GM23338 (cell line): ENCODE data around the gene COX14. TPM values are rescaled to one million over a fixed set of nuclear protein-coding genes. Genes with fewer than 3 reads are reported as not detected.

ENCODE experiments used
- CREB1 ChIP-seq: fragments of 250-450 bp; sonication (Bioruptor Pico); IDR thresholded peaks from 2 replicates; pipeline ENCODE4 v1.5.0; 2020; ENCODE audit warnings: low read depth, mild to moderate bottlenecking, moderate library complexity
- CTCF ChIP-seq, 2 experiments: fragments of 200-600 bp in 1 of 2; sonication (generic) in 1 of 2; conservative IDR thresholded peaks; 2 replicates each; pipeline versions ENCODE4 v1.5.1 to v1.6.1; 2016 to 2017; ENCODE audit warnings: antibody characterized with exemption in 2 of 2, low read depth in 2 of 2, mild to moderate bottlenecking in 2 of 2, moderate library complexity in 1 of 2
- ETS1 ChIP-seq: IDR thresholded peaks from 2 replicates; pipeline ENCODE4 v1.6.1; 2016; ENCODE audit warnings: antibody characterized with exemption
- EZH2 ChIP-seq: fragments of 200-600 bp; sonication (generic); IDR thresholded peaks from one replicate; pipeline ENCODE4 v1.8.0; 2017; ENCODE audit warnings: antibody characterized with exemption, mild to moderate bottlenecking, low read depth; ENCODE audit not compliant: unreplicated experiment
- EZH2phosphoT487 ChIP-seq: fragments of 200-600 bp; sonication (generic); IDR thresholded peaks from one replicate; pipeline ENCODE4 v1.8.1; 2018; ENCODE audit warnings: antibody characterized with exemption; ENCODE audit not compliant: unreplicated experiment
- JUNB ChIP-seq: IDR thresholded peaks from one replicate; pipeline ENCODE4 v1.6.1; 2016; ENCODE audit warnings: antibody characterized with exemption; ENCODE audit not compliant: unreplicated experiment
- NANOG ChIP-seq: IDR thresholded peaks from 2 replicates; pipeline ENCODE4 v1.6.1; 2016; ENCODE audit warnings: antibody characterized with exemption, borderline replicate concordance
- STAT1 ChIP-seq: IDR thresholded peaks from one replicate; pipeline ENCODE4 v1.6.1; 2016; ENCODE audit warnings: antibody characterized with exemption; ENCODE audit not compliant: unreplicated experiment
- ZNF114 ChIP-seq: fragments of 250-450 bp; sonication (Bioruptor Pico); IDR thresholded peaks from 2 replicates; pipeline ENCODE4 v1.5.0; 2020; ENCODE audit warnings: mild to moderate bottlenecking, moderate library complexity
- ZNF331 ChIP-seq: fragments of 250-450 bp; sonication (Bioruptor Pico); IDR thresholded peaks from 2 replicates; pipeline ENCODE4 v1.5.0; 2020; ENCODE audit warnings: low read depth, mild to moderate bottlenecking, moderate library complexity
- ZNF462 ChIP-seq: fragments of 250-450 bp; sonication (Bioruptor Pico); IDR thresholded peaks from 2 replicates; pipeline ENCODE4 v1.5.0; 2020; ENCODE audit warnings: mild to moderate bottlenecking, moderate library complexity
- polyA plus RNA-seq: library from polyadenylated mRNA; unstranded; fragments of >200 nt; fragmentation: Nextera tagmentation; extraction: Ambion mirVana; gene quantifications from 2 replicates; pipeline ENCODE4 v1.2.1, GENCODE V29; 2016
- total RNA-seq: library from RNA; depleted of rRNA; stranded (reverse); fragments of >200 nt; shearing (Covaris generic); gene quantifications from 2 replicates; pipeline ENCODE4 v1.2.3, GENCODE V29; 2014

Gene COX14
- total and polyA plus RNA-seq, 2 experiments from 2014 or later: 43.7 to 73.5 TPM

- no peak for TF ChIP-seq ZNF462 (CRISPR knock-in tag)
- no peak for TF ChIP-seq CTCF (conservative IDR thresholded peaks at IDR 0.05; ENCODE audit: low read depth in 2 of 2)
- no peak for TF ChIP-seq CREB1
- TF ChIP-seq ETS1: no peak
- no peak for TF ChIP-seq STAT1
- no peak for TF ChIP-seq ZNF331
- no peak for TF ChIP-seq EZH2
- no peak for TF ChIP-seq JUNB
- no peak for TF ChIP-seq EZH2phosphoT487
- no peak for TF ChIP-seq NANOG
- no peak for TF ChIP-seq ZNF114 (CRISPR knock-in tag)
Observed at GRCh38 chr12:50097952-50098351, 14.1 kb upstream of the COX14 start (continued).
